WI38 (cell line): Measurements from ENCODE around the gene ZFHX3.

Experiments
- H3K4me3 ChIP-seq: 2 replicates; pipeline ENCODE4 v1.5.1; 2011; ENCODE audit warnings: low read depth, mild to moderate bottlenecking, control low read depth, low read length
- TF ChIP-seq, protein P1 (sequence below): IDR thresholded peaks from 2 replicates; pipeline ENCODE4 v1.5.1; 2012; ENCODE audit warnings: low read depth, mild to moderate bottlenecking, control low read depth, low read length

Gene ZFHX3

DNA sequence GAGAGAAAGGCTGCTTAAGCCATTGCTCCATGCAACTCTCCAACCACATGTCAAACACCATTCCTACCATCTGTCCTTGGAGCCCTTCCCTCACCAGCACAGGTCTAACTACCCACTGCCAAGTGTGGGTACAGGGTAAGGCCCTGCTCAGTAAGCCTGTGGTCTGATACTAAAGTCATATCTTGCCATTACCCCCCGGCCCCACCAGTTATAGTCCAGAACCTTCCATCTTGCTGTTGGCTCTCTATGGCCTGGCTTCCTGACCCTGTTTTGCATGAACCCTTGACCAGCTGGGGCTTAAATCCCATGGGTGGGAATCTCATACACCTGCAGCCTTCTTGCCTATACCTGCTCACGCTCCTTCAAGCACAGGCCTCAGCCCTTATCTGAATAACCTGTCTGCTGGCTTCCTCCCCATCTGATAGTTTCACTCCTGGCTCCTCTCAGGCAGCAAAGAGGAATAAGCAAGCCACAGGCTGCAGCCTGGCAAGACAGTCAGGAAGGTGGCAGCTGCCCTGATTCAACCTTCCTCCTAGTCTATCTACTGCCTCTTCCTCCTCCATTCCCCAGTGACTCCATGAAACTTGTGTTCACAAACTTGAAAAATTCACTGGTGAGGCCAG, 64.1 kb downstream of the ZFHX3 start:
- no peak overlapping the region for H3K4me3 ChIP-seq
- TF ChIP-seq, protein P1, sequence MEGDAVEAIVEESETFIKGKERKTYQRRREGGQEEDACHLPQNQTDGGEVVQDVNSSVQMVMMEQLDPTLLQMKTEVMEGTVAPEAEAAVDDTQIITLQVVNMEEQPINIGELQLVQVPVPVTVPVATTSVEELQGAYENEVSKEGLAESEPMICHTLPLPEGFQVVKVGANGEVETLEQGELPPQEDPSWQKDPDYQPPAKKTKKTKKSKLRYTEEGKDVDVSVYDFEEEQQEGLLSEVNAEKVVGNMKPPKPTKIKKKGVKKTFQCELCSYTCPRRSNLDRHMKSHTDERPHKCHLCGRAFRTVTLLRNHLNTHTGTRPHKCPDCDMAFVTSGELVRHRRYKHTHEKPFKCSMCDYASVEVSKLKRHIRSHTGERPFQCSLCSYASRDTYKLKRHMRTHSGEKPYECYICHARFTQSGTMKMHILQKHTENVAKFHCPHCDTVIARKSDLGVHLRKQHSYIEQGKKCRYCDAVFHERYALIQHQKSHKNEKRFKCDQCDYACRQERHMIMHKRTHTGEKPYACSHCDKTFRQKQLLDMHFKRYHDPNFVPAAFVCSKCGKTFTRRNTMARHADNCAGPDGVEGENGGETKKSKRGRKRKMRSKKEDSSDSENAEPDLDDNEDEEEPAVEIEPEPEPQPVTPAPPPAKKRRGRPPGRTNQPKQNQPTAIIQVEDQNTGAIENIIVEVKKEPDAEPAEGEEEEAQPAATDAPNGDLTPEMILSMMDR = no peak

DNA sequence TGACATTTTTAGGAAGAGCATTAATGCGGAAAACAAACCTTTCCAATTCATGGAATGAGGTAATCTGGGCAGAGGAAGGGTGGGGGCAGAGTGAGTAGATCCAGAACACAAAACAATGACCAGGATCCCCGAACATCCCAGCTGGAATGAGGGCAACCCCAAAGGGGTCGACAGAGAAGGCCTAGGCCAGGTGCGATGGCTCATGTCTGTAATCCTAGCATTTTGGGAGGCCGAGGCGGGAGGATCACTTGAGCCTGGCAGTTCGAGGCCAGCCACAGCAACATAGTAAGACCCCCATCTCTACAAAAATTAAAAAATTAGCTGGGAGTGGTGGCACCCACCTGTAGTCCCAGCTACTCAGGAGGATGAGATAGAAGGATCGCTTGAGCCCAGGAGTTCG, 64.7 kb downstream of the ZFHX3 start:
- TF ChIP-seq, protein P1 = no peak

DNA sequence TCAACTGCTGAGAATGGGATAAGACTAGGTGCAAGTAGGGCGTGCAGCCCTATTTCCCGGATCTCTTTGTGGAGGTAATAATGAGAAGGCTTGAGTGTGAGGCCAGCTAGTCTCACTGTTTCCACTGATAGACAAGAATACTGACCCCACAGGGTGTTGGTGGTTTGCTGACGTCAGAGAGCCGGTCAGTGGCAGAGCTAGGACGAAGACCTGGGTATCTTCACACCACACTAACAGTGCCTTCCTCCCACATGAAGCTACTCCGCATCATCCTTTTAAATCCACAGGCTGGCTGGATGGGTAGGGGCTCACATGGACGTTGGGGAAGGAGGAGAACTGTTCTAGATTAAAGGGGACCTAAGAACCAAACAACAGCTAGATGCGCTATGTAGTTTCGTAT, 68.0 kb downstream of the ZFHX3 start:
- H3K4me3 ChIP-seq = no peak overlapping the region
- TF ChIP-seq, protein P1 = no peak

More for the DNA sequence above, 64.7 kb downstream of the ZFHX3 start:
- H3K4me3 ChIP-seq = no peak overlapping the region

DNA sequence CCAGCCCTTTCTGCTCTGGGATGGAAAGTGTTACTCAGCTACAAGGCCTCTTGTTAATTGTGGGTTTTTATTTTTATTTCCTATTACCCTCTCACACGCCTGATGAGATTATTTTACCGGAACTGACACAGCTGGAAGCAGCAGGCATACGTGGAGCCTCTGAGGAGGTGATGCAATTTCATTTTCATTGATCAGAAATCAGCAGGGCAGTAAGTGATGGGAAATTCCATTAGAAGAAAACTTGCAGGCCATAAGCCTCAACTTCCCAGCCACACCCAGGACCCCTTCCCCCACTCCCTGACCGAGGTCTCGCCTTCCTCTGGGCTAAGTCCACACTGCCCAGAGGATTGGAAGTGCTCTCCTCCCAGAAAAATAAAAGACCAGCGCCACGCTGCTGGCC, 69.7 kb downstream of the ZFHX3 start:
- H3K4me3 ChIP-seq = no peak overlapping the region
- TF ChIP-seq, protein P1 = no peak

DNA sequence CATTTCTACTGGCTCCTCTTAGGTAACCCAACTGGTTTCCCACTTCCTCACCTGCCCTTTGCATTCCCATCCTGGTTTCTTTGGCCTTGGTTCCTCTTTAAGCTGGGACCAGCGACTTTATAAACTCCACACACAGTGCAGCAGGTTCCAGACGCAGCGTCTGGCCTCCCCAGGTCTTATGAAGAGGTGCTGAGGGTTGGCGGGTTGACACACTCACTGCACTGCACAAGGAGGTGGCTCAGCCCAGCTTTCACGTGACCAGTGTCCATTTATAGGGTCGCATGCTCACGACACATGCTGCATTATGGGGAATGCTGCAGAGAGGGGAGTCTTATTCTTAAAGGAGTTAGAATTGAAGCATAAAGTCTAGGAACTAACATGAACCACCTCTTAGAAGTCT, 70.8 kb downstream of the ZFHX3 start:
- H3K4me3 ChIP-seq = no peak overlapping the region
- TF ChIP-seq, protein P1 = no peak

DNA sequence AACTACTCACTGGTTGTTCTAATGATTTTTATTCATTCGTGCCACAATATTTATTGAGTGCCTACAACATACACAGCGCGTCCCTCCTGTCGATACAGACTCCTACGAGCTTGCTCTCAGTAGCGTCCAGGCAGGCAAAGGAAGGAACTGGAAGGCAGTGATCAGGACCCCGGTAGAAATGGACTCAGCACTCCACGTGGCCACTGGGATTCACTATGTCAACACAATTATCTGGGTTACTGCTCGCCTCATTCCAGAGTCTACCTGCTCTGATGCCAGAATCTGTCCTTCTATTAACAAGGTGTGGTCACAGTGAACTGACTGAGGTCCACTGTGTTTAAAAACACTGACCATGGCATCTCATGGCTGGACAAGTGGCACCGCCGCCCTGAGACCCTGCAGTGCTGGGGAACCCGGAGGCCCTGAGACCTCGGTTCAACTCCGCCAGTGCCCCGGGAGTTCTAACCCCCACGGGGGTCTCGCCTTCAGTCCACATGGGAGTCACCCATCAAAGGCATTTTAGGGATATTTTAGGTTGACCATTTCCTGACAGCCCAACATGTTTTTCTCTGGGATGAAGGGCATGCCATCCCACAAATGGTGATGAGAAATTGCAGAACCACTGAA, 71.4 kb downstream of the ZFHX3 start:
- TF ChIP-seq, protein P1 = no peak
- no peak overlapping the region for H3K4me3 ChIP-seq

DNA sequence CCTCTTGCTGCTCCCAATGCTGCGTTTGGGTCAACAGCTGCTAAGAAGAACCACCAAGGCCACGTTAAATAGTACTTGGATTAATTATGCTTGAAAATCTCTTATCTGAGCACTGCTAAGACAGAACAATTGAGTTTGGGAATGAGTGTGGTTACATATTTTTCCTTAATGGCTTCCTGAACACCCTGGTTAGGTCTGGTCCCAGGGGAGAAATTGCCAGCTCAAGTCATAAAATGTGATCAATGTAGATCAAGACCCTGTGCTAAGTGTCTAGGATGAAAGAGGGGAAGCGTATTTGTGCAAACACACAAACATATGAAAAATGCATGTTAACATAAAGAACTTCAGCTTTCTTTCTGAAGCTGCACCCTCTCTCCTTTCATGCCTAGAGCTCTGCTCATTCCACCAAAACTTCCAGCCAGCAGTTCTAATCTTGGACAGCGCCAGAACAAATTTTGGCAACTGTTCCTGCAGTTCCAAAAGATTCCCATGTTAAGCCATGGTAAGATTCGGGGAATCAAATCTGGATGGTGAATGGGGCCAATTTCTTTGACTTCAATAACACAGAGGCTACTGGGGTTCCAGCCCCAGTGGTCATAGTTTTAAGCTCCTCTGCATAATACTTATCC, 72.0 kb downstream of the ZFHX3 start:
- TF ChIP-seq, protein P1 = no peak
- no peak overlapping the region for H3K4me3 ChIP-seq
